NCI-H1417 (cell line): Measurements from ENCODE around the gene USP1.
A peak's percentile ranks its signal among the peaks of the same experiment; 100 is the strongest.

Source experiments
- DNase-seq, 3 experiments: peaks; one replicate each; lab custom pipeline; 2025; lab: John Stamatoyannopoulos, UW

USP1 gene

DNA sequence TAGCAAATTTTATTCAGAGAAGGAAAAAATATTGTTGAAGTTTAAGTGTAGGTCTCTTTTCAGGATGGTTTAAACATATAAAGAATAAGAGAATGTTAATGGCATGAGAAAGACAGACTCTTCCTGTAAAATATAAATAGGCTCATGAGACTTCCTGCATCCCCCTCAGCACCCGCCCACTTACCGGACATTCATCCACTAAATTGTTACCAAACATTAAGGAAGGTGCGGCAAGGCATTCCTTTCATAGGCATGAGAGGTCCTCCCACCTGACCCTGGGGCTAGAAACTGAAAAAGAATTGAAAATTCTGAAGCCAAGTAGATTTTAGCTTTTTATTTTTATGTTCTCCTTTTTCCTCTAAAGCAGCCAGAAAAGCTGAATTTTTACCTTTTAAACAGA is 10.6 kb upstream of the USP1 start:
- DNase-seq: no peak

DNA sequence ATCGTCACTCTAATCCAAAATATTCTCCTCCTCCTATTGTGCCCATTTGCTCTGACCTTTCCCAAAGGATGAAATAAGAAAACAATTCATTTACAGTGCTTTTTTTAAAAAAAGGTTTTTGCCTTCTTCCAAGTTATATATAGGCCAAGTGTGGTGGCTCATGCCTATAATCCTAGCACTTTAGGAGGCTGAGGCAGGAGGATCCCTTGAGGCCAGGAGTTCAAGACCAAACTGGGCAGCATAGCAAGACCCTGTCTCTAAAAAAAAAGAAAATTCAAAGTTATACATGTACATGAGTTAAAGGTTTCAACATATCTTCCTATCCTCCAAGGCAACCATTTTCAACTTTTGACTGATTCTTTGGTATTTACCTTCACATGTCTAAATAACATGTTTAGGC is 10.1 kb upstream of the USP1 start:
- no peak for DNase-seq

- no peak for DNase-seq
Measured at GRCh38 chr1:62428351-62428750, 8.5 kb upstream of the USP1 start.

DNA sequence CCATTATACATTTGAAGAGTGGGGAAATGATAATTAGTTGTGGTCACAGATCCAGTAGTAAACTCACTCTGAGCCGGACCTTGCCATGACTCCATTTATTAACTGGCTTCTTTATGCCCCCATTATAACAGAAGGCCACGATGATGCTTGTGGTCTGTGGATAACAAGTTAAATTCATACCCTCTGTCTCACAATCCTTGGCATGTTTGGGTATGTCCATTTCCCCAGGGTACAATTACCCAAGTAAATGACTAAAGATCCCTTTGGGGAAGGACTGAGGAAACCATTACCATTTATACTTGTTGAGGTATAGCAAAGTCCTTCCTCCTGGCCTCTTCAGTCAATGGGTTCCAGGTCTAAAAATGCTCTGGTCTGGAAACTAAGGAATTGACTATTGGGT is 7.3 kb upstream of the USP1 start:
- DNase-seq: no peak

- no peak for DNase-seq
Measured at GRCh38 chr1:62433861-62434617, 2.8 kb upstream of the USP1 start.

GRCh38 chr1:62434618-62435001 is 2.2 kb upstream of the USP1 start:
- DNase-seq: no peak

GRCh38 chr1:62435231-62436038 is 1.4 kb upstream of the USP1 start:
- peak in 1 of 3 experiments; percentile 75 for DNase-seq

DNA sequence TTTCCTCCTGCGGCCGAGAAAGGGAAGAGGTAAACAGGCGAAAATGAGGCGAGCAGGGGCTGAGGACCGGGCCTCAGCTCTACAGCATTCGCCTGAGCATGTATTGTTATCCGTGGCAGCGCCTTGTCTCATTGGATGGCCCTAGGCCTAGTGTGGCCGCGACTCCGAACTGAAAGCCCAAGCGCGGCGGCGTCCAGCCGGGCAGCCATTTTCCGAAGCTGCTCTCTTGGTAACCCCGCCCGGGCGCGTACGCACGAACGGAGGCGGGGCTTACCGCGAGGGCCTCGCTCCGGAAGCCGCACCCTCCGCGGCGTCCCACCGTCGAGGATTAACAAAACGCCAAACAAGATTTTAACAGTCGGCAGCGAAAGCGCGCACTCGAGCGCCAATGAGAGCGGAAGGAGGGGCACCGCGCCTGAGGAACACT is 797 bp upstream of the USP1 start:
- peak in 2 of 3 experiments; percentile 100 for DNase-seq

DNA sequence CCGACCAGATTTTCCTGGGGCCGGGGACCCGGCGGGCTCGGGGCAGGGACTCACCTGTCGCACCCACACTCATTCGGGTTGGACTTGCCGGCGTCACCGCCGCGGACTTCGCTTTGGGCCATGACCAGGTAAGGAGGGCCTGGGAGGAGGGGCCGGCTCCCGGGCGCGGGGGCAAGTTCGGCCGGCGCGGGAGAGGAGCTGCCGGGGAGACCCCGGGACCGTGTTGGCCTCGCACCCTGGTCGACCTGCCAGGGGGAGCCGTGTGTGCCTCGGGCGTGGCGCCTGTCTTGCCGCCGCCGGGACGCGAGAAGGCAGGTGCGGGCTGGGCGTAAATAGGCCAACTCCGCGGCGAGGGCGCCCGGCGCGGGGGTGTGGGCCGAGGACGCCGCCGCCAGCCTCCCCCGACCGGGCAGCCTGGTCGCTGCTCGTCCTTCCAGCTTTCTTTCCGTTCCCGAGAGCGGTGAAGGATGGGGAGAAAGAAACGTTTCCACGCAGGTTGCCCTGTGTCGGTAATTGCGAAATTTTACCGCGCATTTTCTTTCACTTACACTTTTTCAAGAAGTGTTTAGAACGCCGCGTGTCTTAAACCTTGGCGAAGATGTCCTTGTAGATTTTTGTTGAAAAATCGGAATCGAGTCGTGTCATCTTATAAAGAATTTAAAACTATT is 558 bp downstream of the USP1 start:
- DNase-seq: peak in 2 of 3 experiments; percentile 39 to 67

DNA sequence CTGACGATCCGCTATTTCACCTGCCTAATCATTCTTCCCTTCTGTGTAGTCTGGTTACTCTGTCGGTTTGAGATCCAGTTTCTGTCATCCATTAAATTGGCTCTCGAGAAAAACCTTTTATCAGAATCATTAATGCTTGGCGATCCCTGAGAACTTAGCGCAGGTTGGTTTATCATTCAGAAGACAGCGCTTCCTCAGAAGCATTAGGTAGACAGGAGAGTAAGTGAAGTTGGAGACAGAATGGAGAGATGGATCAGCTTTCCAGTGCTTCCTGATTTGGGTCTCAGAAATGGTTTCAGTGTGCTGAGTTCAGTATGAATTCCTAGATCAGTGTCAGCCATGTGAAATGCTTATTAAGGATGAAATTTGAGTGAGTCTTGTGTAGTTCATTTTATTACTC is 1.3 kb downstream of the USP1 start:
- peak; percentile 15 to 57 (median 26) for DNase-seq

DNA sequence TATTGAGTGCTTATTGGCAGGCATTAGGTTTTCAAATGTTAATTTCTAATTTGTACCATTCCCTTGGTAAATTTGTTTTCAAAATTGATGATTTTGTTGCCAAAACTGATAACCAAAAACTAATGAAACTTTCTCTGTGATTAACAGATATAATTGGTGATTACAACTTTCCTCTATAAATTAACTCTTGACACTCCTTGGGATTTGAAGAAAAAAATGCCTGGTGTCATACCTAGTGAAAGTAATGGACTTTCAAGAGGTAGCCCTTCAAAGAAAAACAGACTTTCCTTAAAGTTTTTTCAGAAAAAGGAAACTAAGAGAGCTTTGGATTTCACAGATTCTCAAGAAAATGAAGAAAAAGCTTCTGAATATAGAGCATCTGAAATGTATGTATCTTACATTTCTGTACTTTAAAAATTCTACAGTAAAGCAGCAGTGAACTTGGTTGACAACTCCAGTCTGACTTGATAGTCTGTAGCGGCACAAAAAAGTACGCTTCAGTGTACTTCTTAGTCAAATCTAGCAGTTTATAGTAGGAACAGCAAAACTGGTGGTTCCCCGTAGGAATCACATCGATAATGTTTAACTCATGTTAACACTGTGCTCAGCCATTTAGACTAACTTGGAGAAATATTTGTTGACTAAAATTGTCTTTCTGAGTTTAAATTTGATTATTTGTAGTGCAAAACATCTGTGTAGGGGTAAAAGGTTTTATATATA is 3.0 kb downstream of the USP1 start:
- no peak for DNase-seq

DNA sequence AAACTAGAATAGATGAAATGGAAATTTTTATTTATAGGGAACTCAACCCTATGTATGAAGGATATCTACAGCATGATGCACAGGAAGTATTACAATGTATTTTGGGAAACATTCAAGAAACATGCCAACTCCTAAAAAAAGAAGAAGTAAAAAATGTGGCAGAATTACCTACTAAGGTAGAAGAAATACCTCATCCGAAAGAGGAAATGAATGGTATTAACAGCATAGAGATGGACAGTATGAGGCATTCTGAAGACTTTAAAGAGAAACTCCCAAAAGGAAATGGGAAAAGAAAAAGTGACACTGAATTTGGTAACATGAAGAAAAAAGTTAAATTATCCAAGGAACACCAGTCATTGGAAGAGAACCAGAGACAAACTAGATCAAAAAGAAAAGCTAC is 7.9 kb downstream of the USP1 start:
- DNase-seq: no peak

DNA sequence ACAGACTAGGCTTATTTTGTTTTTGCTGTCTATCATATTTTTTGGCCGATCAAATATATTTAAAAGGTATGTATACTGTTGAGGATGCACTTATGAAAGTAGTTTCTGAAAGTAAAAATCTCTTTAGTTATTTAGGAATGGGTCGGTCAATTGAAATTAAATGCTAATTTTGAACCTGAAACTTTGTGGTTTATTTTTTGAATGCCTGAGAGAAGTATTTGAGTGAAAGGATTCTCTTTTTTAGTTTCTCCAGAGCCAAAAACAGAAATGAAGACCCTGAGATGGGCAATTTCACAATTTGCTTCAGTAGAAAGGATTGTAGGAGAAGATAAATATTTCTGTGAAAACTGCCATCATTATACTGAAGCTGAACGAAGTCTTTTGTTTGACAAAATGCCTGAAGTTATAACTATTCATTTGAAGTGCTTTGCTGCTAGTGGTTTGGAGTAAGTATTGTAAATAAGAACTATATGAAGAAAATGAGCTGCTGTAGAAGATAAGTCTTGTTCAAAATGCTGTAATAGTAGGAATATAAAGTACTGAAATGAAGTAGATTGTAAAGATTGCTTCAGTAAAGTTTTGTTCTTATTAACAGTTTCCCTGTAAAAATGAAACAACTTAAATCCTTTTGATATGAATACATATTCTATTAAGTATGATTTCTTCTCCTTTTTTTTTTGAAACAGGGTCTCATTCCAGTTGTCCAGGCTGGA is 11.5 kb downstream of the USP1 start:
- DNase-seq: no peak

GRCh38 chr1:62450301-62450700 is 13.5 kb downstream of the USP1 start:
- DNase-seq: no peak

DNA sequence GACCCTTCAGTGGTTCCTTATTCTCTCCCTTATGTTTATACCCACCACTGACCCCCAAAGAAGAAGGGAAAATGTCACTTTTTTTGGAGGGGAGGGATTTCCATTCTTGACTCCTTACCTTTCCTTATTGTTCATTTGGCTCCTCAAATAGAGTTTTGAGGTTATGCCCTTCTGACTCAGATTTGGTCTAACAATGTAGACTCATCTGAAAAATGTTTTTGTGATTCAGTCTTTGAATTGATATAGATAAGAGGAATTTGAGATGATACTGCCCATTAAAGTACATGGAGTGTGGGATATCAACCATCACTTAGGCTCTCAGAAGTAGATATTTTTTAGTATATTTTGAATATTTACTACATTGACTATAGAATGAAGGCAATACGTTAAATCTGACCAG is 16.1 kb downstream of the USP1 start:
- DNase-seq: no peak

DNA sequence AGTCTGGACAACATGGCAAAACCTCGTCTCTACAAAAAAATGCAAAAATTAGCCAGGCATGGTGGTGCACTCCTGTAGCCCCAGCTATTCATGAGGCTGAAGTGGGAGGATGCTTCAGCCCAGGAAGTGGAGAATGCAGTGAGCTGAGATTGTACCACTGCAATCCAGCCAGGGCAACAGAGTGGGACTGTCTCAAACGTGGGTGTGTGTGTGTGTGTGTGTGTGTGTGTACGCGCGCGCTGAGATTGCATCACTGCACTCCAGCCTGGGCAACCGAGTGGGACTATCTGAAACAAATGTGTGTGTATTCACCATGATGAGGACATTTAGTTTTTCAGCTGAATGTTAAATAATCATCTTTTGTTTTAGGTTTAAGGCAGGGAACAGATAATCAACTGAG is 21.1 kb downstream of the USP1 start:
- DNase-seq: no peak

- DNase-seq: no peak
Measured at GRCh38 chr1:62462370-62462769, 25.5 kb downstream of the USP1 start.

GRCh38 chr1:62467092-62467491 is 30.2 kb downstream of the USP1 start:
- DNase-seq: no peak

DNA sequence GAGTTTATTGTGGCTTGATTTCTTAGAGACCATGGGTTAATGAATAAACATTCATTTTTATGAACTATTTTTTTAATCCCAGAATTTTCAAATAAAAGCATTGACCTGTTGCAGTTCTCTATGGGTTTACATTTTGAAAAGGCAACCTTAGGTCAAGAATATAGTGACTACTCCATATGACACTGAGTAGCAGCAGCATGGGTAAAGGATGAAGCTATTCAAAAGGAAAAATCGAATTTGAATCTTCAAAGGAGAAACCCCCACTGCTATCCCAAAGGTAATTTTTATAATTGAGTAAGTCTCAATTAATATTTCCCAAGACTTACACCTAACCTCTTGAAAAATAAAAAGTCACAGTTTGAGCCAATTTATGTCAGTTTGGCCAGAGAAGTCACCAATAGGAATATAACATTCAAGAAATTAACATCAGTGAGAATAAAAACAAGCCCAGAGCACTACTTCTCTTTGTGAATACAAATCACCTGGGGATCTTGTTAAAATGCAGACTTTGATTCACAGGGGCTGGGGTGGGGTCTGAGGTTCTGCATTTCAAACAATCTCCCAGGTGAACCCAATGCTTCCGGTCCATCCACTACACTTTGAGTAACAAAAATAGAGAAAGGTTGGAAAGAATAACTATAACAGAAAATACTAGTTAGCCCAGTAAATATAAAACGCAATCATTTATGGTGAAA is 39.8 kb downstream of the USP1 start:
- no peak for DNase-seq

GRCh38 chr1:62481681-62482080 is 44.8 kb downstream of the USP1 start:
- no peak for DNase-seq
